Effector memory CD4-positive, alpha-beta T cell (primary cell): ENCODE measurements around the gene ESR1.

Experiments used
- DNase-seq, 3 donors: peaks; one replicate each; pipeline ENCODE4 v3.0.0-alpha.2; 2020
- H3K27ac ChIP-seq: 2 replicates; pipeline ENCODE4 v1.7.0; 2013; ENCODE audit warnings: mild to moderate bottlenecking, low read length, moderate library complexity; ENCODE audit not compliant: insufficient read depth, poor library complexity, severe bottlenecking
- H3K27me3 ChIP-seq: replicated peaks from 2 replicates; pipeline ENCODE4 v1.7.0; 2013; ENCODE audit warnings: mild to moderate bottlenecking, low read length; ENCODE audit not compliant: insufficient read depth, control insufficient read depth, poor library complexity, severe bottlenecking
- H3K36me3 ChIP-seq: 2 replicates; pipeline ENCODE4 v1.7.0; 2013; ENCODE audit warnings: mild to moderate bottlenecking, low read length, moderate library complexity; ENCODE audit not compliant: control insufficient read depth, insufficient read depth
- H3K4me1 ChIP-seq: 2 replicates; pipeline ENCODE4 v1.7.0; 2013; ENCODE audit warnings: low read length, mild to moderate bottlenecking; ENCODE audit not compliant: control insufficient read depth, insufficient read depth, poor library complexity, severe bottlenecking
- H3K4me3 ChIP-seq: 2 replicates; pipeline ENCODE4 v1.7.0; 2013; ENCODE audit warnings: low read length, low read depth, mild to moderate bottlenecking; ENCODE audit not compliant: insufficient read depth, poor library complexity, severe bottlenecking
- H3K9me3 ChIP-seq: 2 replicates; pipeline ENCODE4 v1.7.0; 2013; ENCODE audit warnings: mild to moderate bottlenecking, low read length, moderate library complexity; ENCODE audit not compliant: control insufficient read depth

ESR1 gene

GRCh38 chr6:152086223-152086873 lies 278.9 kb downstream of the ESR1 start:
- H3K36me3 ChIP-seq = no peaks in the 10 kb centered on the region
- no peaks in the 10 kb centered on the region for H3K4me1 ChIP-seq
- no peak overlapping the region for H3K4me3 ChIP-seq
- no peak overlapping the region for H3K27ac ChIP-seq
- DNase-seq = no peak
- H3K27me3 ChIP-seq = no peaks in the 10 kb centered on the region
- no peaks in the 10 kb centered on the region for H3K9me3 ChIP-seq

GRCh38 chr6:152087096-152087495 lies 279.6 kb downstream of the ESR1 start:
- no peaks in the 10 kb centered on the region for H3K27me3 ChIP-seq
- no peaks in the 10 kb centered on the region for H3K4me1 ChIP-seq
- no peaks in the 10 kb centered on the region for H3K9me3 ChIP-seq
- DNase-seq = no peak
- no peaks in the 10 kb centered on the region for H3K36me3 ChIP-seq
- no peak overlapping the region for H3K4me3 ChIP-seq
- H3K27ac ChIP-seq = no peak overlapping the region

- H3K4me3 ChIP-seq = no peak overlapping the region
- no peaks in the 10 kb centered on the region for H3K4me1 ChIP-seq
- no peaks in the 10 kb centered on the region for H3K27me3 ChIP-seq
- DNase-seq = no peak
- no peaks in the 10 kb centered on the region for H3K36me3 ChIP-seq
- no peak overlapping the region for H3K27ac ChIP-seq
- H3K9me3 ChIP-seq = no peaks in the 10 kb centered on the region
Observed at GRCh38 chr6:152087701-152088100, 280.2 kb downstream of the ESR1 start.

- Histone ChIP-seq H3K36me3 (no peaks in the 10 kb centered on the region), H3K27me3 (no peaks in the 10 kb centered on the region), H3K27ac (no peak overlapping the region), H3K4me1 (no peaks in the 10 kb centered on the region), H3K4me3 (no peak overlapping the region), H3K9me3 (no peaks in the 10 kb centered on the region)
- DNase-seq = no peak
Observed at GRCh38 chr6:152089992-152090391, 282.5 kb downstream of the ESR1 start.

GRCh38 chr6:152091201-152091600 lies 283.7 kb downstream of the ESR1 start:
- Histone ChIP-seq H3K9me3 (no peaks in the 10 kb centered on the region), H3K36me3 (no peaks in the 10 kb centered on the region), H3K4me1 (no peaks in the 10 kb centered on the region), H3K4me3 (no peak overlapping the region), H3K27me3 (no peaks in the 10 kb centered on the region), H3K27ac (no peak overlapping the region)
- no peak for DNase-seq

- Histone ChIP-seq H3K27ac (no peak overlapping the region), H3K27me3 (no peaks in the 10 kb centered on the region), H3K4me1 (no peaks in the 10 kb centered on the region), H3K4me3 (no peak overlapping the region), H3K9me3 (no peaks in the 10 kb centered on the region), H3K36me3 (no peaks in the 10 kb centered on the region)
- DNase-seq = no peak
Observed at GRCh38 chr6:152091851-152092341, 284.4 kb downstream of the ESR1 start.

GRCh38 chr6:152093711-152094110 lies 286.2 kb downstream of the ESR1 start:
- DNase-seq = no peak
- H3K36me3 ChIP-seq = no peaks in the 10 kb centered on the region
- H3K4me1 ChIP-seq = no peaks in the 10 kb centered on the region

GRCh38 chr6:152094276-152094675 lies 286.8 kb downstream of the ESR1 start:
- H3K4me3 ChIP-seq = no peak overlapping the region
- H3K36me3 ChIP-seq = no peaks in the 10 kb centered on the region
- H3K4me1 ChIP-seq = no peaks in the 10 kb centered on the region
- H3K27ac ChIP-seq = no peak overlapping the region
- DNase-seq = no peak
- no peaks in the 10 kb centered on the region for H3K27me3 ChIP-seq
- no peaks in the 10 kb centered on the region for H3K9me3 ChIP-seq

More at GRCh38 chr6:152093711-152094110, 286.2 kb downstream of the ESR1 start:
- no peaks in the 10 kb centered on the region for H3K27me3 ChIP-seq
- H3K9me3 ChIP-seq = no peaks in the 10 kb centered on the region
- no peak overlapping the region for H3K27ac ChIP-seq
- H3K4me3 ChIP-seq = no peak overlapping the region

GRCh38 chr6:152094992-152095592 lies 287.6 kb downstream of the ESR1 start:
- Histone ChIP-seq H3K27me3 (no peaks in the 10 kb centered on the region), H3K36me3 (no peaks in the 10 kb centered on the region), H3K27ac (no peak overlapping the region), H3K4me1 (no peaks in the 10 kb centered on the region), H3K9me3 (no peaks in the 10 kb centered on the region), H3K4me3 (no peak overlapping the region)
- no peak for DNase-seq

GRCh38 chr6:152096863-152097496 lies 289.5 kb downstream of the ESR1 start:
- no peak overlapping the region for H3K4me3 ChIP-seq
- DNase-seq = no peak
- no peaks in the 10 kb centered on the region for H3K4me1 ChIP-seq
- no peaks in the 10 kb centered on the region for H3K36me3 ChIP-seq
- no peaks in the 10 kb centered on the region for H3K9me3 ChIP-seq
- no peak overlapping the region for H3K27ac ChIP-seq
- H3K27me3 ChIP-seq = no peaks in the 10 kb centered on the region
